ENCODE measurements around the gene BMP7. TPM values are rescaled to one million over a fixed set of nuclear protein-coding genes. Genes with fewer than 3 reads are reported as not detected.

BMP7 gene
- total and polyA plus RNA-seq, 9 of the 15 experiments (the other 6 are each of a cell fraction or from before 2014, with no cell fraction given): 0.18 TPM; not detected in 8

DNA sequence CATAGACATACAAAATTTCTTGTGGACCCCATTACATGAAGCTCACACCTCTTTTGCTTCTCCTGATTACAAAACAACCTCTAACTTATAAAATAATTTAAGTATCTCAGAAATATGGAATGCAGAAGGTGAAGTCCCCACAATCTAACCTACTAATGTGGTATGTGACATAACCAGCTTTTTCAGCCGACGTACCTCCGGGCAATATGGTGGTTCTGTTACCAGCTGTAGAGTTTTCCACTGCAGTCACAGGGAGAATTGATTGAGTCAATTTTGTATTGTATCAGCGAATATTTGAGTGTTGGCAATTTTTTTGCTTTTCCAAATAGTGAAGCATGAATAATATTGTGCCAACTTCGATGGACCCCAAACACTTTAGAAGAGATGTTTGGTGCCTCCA is 47.5 kb upstream of the BMP7 start (continued):
- TF ChIP-seq, protein P1, sequence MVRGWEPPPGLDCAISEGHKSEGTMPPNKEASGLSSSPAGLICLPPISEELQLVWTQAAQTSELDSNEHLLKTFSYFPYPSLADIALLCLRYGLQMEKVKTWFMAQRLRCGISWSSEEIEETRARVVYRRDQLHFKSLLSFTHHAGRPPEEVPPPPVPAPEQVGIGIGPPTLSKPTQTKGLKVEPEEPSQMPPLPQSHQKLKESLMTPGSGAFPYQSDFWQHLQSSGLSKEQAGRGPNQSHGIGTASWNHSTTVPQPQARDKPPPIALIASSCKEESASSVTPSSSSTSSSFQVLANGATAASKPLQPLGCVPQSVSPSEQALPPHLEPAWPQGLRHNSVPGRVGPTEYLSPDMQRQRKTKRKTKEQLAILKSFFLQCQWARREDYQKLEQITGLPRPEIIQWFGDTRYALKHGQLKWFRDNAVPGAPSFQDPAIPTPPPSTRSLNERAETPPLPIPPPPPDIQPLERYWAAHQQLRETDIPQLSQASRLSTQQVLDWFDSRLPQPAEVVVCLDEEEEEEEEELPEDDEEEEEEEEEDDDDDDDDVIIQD (CRISPR knock-in tag; IDR thresholded peaks at IDR 0.05): no peak
- TF ChIP-seq NFIC (IDR thresholded peaks at IDR 0.05) (no peak), POLR3G (IDR thresholded peaks at IDR 0.05; ENCODE audit: extremely low read depth, insufficient read length, insufficient replicate concordance) (no peak), HNRNPH1 (optimal IDR thresholded peaks at IDR 0.05; ENCODE audit: low read depth, low read length) (no peak), TAF9B (IDR thresholded peaks at IDR 0.05; ENCODE audit: partially characterized antibody) (no peak), KAT2B (IDR thresholded peaks at IDR 0.05; ENCODE audit: low read depth, low read length) (no peak), MXI1 (IDR thresholded peaks at IDR 0.05; ENCODE audit: low read depth, low read length) (no peak), RBM22 (IDR thresholded peaks at IDR 0.05; ENCODE audit: low read depth, low read length, poor library complexity, severe bottlenecking) (no peak)
- TF ChIP-seq, protein P2, sequence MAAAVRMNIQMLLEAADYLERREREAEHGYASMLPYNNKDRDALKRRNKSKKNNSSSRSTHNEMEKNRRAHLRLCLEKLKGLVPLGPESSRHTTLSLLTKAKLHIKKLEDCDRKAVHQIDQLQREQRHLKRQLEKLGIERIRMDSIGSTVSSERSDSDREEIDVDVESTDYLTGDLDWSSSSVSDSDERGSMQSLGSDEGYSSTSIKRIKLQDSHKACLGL (CRISPR knock-in tag; IDR thresholded peaks at IDR 0.05; ENCODE audit: borderline replicate concordance, poor library complexity, severe bottlenecking): no peak
- TF ChIP-seq, protein P3, sequence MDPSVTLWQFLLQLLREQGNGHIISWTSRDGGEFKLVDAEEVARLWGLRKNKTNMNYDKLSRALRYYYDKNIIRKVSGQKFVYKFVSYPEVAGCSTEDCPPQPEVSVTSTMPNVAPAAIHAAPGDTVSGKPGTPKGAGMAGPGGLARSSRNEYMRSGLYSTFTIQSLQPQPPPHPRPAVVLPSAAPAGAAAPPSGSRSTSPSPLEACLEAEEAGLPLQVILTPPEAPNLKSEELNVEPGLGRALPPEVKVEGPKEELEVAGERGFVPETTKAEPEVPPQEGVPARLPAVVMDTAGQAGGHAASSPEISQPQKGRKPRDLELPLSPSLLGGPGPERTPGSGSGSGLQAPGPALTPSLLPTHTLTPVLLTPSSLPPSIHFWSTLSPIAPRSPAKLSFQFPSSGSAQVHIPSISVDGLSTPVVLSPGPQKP (CRISPR knock-in tag; IDR thresholded peaks at IDR 0.05): no peak
- TF ChIP-seq, protein P4, sequence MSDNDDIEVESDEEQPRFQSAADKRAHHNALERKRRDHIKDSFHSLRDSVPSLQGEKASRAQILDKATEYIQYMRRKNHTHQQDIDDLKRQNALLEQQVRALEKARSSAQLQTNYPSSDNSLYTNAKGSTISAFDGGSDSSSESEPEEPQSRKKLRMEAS (CRISPR knock-in tag; IDR thresholded peaks at IDR 0.05): no peak

Measured in K562 (cell line).